Activated CD4-positive, alpha-beta T cell treated with anti-CD3 and anti-CD28 coated beads, Interleukin-2, amount 50 U/mL, for 1 hour (primary cell): ENCODE measurements around the gene AQP2.

Source experiments
- DNase-seq: peaks from one replicate; pipeline ENCODE4 v3.0.0-alpha.2; 2020

The AQP2 gene

DNA sequence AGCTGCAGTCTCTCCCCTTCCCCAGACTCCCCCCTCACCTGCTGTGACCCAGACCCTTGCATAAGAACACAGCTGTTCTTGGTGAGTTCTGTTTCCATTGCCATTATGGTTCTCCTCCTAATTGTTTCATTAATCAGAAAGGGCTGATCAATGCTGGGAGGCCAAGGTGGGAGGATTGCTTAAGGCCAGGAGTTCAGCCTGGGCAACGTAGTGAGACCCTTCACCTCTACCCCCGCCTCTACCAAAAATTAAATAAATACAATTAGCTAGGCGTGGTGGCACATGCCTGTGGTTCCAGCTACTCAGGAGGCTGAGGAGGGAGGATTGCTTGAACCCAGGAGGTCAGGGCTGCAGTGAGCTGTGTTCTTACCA is 29.6 kb upstream of the AQP2 start:
- DNase-seq, result no peak

DNA sequence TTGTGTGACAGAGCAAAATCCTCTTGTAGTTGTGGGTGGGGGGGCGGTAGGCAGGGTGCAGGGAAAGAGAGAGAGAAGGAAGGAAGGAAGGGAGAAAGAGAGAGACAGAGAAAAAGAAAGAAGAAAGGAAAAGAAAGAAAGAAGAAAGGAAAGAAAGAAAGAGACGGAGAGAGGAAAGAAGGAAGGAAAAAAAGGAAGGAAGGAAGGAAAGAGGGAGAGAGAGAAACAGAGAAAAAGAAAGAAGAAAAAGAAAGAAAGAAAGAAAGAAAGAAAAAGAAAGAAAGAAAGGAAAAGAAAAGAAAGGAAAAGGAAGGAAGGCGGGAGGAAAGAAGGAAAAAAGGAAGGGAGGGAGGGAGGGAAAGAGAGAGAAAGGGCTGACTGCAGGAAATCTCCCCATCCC is 29.2 kb upstream of the AQP2 start:
- DNase-seq, result no peak

GRCh38 chr12:49921936-49922335 is 28.6 kb upstream of the AQP2 start:
- no peak for DNase-seq

GRCh38 chr12:49922349-49923034 is 28.0 kb upstream of the AQP2 start:
- DNase-seq, result no peak

- no peak for DNase-seq
These were observed 27.4 kb upstream of the AQP2 start for GRCh38 chr12:49923035-49923644.

- DNase-seq, result no peak
These were observed 26.5 kb upstream of the AQP2 start for GRCh38 chr12:49923880-49924556.

GRCh38 chr12:49924628-49925246 is 25.8 kb upstream of the AQP2 start:
- DNase-seq, result no peak

GRCh38 chr12:49925433-49926204 is 24.9 kb upstream of the AQP2 start:
- DNase-seq, result no peak

- no peak for DNase-seq
These were observed 22.1 kb upstream of the AQP2 start for GRCh38 chr12:49928471-49928870.

DNA sequence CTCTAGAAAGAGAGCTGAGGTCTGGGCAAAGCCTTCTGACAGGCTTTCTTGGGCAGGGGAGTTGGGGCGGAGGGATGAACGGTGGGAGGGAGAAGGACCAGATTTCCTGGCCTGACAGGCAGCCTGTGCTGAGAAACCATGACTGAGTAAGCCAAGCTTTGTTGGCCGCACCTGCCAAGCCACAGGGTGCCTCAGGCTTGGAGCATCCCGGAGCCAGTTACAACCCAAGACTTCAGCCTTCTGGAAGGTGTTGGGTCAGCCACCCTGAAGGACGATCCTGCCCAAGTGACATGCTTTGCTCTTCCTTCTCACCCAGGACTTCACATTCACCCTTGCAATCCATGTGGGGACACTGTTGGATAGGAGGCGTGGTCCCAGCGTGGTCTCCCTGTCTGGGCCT is 21.0 kb upstream of the AQP2 start:
- DNase-seq, result no peak

DNA sequence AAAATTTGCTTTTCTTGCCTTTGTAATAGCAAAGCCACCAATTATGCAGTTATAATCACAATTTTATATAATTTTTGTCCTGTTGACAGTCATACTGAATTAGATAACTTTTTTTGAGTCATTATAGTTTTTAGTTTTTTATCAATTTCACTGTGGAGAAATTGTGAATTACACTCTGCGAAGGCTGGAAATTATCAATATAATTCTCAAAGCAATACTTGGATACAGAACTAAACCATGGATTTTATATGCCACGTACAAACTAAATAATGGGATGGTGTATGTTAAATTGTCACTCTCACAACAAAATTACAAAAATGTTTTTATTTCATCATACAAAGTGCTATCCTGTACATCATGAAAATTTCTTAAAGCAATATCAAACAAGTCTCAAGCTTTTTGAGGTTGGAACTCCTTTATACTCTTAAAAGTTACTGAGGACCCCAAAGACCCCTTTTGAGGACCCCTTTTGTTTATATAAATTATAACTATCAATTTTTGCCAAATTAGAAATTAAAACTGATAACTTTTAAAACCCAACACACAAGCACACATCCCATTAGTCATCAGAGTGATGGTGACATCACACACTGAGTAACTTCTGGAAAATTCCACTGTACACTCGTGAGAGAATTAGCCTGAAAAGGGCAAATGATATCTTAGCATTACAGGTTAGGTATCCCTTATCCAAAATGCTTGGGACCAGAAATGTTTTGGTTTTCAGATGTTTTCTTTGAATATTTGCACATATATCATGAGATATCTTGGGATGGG is 19.8 kb upstream of the AQP2 start:
- DNase-seq, result no peak

GRCh38 chr12:49932023-49932422 is 18.5 kb upstream of the AQP2 start:
- no peak for DNase-seq

DNA sequence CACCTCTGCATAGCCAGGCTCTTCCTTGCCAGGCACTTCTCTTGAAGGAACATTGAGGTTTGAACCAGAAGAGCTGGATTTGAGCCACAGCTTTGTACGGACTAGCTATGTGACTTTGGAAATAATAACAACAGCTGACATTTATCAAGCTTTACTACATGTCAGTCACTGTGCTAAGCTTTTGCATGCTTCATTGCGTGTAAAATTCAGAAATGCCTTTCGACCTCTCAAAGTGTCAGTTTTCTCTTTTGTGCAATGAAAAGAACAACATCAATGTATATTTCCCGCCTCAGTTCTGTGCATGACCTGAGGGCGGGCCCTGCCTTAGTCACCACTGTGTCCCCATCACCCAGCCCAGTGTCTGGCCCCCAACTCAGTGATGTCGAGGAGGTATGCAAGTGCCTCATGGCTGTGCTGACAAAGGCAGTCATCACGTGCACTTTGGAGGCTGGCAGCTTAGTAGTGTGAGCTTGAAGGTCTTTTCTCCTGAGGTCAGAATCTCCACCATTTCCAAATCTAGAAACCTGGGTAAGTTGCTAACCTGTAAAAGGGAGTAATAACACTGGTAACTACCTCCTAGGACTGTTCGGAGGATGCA is 17.9 kb upstream of the AQP2 start:
- no peak for DNase-seq

DNA sequence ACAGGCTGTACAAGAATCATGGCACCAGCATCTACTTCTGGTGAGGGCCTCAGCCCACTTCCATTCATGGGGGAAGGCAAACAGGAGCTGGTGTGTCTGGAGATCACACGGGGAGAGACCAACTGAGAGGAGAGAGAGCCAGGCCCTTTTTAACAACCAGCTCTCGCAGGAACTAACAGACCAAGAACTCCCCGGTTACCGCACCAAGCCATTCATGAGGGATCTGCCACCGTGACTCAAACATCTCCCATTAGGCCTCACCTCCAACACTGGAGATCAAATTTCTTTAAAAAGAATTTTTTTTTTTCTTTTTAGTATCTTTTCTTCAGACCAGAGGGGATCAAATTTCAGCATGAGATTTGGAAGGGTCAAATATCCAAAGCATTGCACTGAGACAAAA is 16.7 kb upstream of the AQP2 start:
- no peak for DNase-seq

- DNase-seq, result no peak
These were observed 16.0 kb upstream of the AQP2 start for GRCh38 chr12:49934505-49934904.

- DNase-seq, result no peak
These were observed 13.6 kb upstream of the AQP2 start for GRCh38 chr12:49936925-49937324.

- no peak for DNase-seq
These were observed 12.8 kb upstream of the AQP2 start for GRCh38 chr12:49937639-49938300.

DNA sequence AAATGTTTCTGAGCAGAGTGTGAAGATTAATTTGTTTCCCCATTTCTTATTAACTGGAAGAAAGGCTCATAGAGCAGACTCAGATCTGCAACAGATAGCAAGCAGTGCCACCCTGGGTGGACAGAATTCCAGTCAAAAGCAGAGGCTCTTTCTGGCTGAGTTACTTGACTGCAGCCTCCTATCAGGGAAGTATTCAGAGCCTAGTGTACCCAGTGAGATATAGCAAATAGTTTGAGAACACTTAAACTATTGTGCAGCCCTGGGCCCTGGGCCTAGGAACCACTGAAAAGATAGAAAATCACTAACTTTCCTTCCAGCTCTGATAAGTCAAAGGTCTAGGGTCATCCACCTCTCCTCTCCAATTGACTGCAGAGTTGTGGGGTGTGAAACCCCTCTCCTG is 11.2 kb upstream of the AQP2 start:
- DNase-seq, result no peak

GRCh38 chr12:49939707-49940106 is 10.8 kb upstream of the AQP2 start:
- DNase-seq, result no peak

DNA sequence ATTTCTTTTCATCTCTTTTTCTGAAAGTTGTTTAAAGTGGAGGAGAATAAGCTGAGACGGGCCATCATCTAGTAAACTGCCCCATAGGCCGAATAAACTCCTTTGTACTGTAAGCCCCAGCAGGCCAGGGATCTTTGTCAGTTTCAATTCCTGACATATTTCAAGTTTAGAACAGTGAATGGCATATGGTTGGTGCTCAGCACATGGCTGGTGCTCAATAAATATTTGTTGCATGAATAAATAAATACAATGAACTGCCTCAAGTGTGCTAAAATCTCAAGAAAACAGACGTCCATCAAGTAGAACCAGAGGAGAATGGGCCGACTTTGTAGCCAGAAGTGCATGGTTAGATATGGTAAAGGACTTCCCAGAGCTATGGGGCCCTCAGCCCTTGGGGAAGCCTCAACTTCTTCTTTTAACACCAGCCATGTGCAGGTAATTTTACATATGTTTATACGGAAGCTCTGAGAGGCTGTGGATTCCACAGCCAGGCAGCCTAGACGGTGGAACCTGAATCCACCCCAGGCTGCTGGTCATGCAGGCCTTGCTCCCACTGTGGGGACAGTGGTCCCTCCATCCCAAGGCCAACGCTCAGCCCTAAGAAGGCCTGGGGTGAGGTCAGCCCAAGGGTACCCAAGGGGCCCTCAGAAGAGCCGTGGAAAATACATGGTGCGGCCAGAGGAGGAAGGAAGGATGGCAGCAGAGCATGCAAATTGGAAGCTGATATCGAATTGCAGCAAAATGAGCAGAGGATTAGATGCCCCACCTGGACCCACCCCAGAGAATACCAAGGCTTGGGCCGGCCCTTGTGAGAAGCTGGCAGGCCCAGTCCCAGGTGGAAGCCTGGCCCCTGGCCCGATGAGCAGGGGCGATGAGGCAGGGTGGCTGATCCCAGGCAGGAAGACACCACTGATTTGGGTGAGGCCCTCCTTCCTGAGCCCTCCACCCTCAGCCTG is 8.7 kb upstream of the AQP2 start:
- DNase-seq, result no peak
